Medulla oblongata (tissue), 1 donor: ENCODE data around the gene C9orf50.
"Not testable (repeated sequence)": the region's sequence is repeated elsewhere in the genome, so short reads cannot be mapped to it uniquely, and the experiment has no call there.

Experiments
- DNase-seq: peaks from one replicate; pipeline ENCODE4 v3.0.0-alpha.2; 2015; ENCODE audit errors: extremely low spot score

C9orf50 gene, protein sequence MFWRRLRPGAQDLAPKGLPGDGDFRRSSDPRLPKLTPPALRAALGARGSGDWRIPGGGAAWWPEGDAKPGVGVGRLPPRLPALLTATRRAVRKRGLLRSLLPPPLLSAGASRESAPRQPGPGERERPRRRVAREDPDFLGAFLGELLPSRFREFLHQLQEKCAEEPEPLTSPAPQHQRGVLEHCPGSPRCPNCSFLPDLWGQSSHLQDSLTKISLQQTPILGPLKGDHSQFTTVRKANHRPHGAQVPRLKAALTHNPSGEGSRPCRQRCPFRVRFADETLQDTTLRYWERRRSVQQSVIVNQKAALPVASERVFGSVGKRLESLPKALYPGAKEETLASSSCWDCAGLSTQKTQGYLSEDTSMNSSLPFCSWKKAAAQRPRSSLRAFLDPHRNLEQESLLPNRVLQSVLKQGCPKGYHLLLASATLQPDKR

DNA sequence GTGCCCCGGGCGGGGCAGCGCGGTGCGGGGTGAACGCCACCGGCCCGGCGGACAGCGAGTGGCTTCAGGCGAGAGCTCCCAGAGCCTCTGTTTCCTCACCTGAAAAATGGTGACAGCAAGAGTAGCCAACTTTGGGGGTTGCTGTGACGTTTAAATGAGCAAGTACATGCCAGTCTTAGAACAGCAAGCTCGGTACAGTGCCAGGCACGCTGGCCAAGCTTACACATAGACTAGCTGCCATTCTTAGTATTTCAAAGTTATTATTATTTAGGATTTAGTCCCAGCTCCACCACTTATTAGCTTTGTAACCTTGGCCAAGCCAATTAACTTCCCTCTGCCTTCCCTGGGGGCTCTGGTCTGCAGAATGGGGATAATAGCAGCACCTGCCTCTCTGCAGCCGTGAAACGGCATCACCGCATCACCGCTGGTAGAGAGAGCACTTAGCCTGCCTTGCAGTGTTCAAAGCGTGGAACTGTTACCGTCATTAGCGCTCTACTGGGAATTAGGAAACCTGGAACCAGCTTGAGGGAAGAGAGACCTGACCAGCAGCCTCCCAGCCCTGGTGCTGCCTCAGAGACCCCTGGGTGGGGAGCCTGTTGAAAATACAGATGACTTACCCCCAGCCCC is at the start of gene C9orf50:
Gene C9orf50 (minus strand): TSS at position 433 of the 627 bp plus-strand sequence. CDS start 527 bp downstream, outside the sequence.
- DNase-seq = no peak

DNA sequence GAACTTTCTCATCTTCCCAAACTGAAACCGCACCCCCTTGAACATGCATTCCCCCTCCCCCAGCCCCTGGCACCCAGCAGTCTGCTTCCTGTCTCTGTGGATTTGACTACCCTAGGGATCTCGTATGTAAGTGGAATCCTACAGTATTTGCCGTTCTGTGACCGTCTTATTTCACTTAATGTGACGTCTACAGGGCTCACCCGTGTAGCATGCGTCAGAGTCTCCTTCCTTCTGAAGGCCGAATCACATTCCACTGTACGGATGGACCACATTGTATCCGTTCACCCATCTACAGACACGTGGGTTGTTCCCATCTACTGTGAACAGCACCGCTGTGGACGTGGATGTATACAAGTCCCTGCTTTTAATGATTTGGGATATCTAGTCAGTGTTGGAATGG is 49.0 kb upstream of the C9orf50 start:
- DNase-seq = no peak

DNA sequence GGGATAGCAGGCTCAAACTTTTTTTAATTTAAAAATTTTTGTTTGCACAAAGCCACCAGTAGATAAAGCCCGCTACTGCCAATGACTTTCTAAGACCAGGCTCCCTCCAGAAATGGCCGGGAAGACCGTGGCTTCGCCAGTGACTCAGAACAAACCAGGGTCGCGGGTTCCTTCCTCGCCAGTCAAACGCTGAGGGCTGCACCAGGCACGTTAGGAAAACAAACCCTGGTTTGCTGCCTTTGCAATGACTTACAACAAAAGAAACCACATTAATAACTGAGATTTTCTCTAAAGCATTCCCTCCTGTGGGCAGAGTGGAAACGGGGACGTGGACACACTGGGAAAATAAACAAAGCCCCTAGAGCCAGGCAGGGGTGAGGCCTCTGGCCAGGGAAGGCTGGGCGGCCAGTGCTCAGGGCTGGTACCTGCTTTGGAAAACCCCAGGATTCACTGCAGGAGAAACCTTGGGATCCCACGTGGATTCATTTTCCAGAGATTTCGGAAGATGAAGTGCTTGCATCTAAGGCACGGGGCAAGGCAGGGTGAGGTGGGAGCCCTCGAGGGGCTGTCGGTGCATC is 48.3 kb upstream of the C9orf50 start:
- DNase-seq = no peak

DNA sequence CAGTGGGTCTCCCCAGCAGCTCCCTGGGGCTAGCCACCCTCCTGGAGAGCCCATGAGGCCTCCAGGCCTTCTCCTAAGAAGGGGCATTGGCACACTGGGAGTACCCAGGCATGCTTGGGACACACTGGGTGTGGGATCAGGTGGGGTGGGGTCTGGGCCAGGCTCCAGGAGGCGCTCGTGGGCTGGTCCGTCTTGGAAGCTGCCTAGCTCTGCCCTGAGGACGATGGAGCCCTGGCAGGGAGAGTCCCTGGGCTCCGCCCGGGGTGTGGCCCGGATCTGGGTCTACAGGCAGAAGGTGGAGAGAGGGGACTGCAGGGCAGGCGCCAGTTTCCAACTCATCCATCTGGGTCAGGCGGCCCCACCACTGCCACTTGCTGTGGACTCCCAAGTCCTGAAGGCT is 46.9 kb upstream of the C9orf50 start:
- DNase-seq = no peak

DNA sequence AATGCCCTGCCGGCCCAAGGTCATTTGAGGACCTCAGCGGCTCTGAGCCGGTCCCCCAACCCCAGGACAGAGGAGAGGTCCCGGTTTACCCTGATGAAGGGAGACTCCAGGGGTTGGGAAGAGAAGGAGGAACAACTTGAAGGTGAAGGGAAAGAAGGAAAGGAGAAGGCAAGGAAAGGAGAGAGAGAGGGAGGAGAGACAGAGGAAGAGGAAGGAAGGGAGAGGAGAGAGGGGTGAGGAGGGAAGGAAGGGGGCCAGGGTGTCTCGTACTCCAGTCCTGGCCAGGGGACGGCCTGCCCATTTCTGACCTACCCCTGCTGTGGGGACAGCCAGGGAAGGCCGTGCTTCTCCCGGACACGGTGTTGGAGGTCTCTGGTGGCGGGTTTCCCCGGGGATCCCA is 46.5 kb upstream of the C9orf50 start:
- DNase-seq = no peak

DNA sequence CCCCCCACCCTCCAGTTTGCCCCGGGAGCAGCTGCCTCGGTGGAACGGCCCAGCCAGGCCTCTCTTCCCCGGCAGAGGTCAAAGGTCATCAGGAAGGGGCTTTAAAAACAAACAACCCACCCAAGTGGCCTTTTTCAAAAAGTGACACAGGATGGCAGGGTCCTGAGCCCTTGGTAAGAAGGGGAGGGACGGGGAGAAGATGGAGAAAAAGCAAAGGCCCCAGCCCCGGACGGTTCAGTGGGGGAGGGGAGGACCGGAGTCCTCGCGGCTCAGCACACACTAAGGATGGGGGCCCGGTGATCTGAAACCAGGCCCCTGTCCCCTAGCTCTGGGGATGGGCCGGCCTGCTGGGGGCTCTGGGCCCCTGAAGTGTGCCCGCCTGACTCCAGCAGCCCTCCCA is 45.7 kb upstream of the C9orf50 start:
- no peak for DNase-seq

DNA sequence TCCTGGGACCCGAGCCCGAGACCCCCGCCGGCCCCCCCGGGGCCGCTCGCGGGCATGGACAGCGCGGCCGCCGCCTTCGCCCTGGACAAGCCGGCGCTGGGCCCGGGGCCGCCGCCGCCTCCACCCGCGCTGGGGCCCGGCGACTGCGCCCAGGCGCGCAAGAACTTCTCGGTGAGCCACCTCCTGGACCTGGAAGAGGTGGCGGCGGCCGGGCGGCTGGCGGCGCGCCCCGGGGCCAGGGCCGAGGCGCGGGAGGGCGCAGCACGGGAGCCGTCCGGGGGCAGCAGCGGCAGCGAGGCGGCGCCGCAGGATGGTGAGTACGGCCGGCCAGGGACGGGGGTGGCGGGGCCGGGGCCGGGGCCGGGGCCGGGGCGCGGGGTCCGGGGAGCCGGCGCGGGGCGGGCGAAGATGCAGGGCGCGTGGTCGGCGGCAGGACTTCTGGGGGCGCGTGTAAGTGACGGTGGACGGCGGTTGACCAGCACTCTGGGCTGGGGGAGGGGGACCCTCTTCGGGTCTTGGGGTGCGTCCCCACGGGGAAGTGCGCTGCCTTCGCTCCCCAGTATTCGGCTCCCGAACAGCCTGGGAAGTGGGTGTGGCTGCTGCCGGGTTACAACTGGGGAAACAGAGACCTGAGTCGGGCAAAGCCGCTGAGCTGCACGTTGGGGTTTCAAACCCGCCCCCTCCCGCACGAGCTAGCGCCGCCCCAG is 45.1 kb upstream of the C9orf50 start:
- DNase-seq = no peak

DNA sequence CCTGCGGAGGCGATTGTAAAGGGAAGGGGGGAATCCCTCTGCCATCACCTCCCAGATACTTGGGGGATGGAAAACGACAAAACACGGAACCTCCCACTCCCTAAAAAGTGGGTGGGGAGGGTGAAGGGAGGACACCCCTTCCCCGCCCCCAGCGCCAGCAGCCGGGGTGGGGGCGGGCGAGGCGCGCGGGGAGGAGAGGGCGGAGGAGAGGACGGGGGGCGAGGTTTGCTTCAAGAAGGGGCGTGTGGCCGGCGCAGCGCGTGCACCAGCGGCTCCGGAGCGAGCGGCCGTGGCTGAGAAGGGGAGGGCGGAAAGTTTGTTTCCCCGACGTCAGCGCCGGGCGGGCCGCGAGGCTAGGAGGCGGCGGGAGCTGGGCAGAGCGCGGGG is 44.5 kb upstream of the C9orf50 start, which contains the start of gene PRRX2:
Gene PRRX2 (plus strand): TSS at position 259 of the 387 bp plus-strand sequence. CDS start 221 bp downstream, outside the sequence.
- no peak for DNase-seq

DNA sequence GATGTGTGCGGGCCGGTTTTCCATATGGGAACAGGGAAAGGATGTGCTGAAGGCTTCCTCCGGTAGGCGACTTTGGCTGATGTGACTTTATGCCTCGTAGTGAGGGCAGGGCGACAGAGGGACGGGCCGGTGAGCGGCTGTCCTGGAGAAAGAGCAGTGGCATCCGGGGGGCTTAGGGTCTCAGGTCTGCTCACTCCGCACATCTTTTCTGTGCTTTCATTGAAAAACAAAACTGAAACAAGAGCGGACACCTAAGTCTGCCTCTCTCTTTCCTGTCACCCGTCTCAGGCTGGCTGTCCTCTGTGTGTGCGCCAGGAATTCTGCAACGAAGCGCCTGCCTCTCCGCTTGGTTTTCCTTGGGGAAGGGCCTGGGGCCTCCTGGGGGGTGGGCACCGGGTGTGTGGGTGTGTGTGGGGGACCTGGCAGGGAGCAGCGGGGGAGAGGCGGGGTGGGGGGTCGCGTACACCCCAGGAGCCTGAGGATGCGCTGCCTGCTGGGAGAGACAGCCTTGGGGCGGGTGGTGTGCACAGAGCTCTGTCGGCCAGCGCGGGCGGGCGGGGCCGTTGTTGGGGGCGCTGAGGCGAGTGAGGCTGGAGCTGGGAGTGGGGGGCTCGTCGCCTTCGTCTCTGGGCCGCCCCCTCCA is 44.0 kb upstream of the C9orf50 start:
- DNase-seq = no peak

DNA sequence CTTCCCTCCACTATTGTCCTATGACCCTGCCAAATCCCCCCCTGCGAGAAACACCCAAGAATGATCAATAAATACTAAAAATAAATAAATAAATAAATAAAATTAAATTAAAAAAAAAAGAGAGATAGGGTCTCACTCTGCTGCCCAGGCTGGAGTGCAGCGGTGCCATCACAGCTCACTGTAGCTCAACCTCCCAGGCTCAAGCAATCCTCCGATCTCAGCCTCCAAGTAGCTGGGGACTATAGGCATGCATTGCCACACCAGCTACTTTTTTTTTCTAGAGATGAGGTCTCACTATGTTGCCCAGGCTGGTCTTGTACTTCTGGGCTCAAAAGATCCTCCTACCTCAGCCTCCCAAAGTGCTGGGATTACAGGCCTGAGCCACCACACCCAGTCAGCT is 41.3 kb upstream of the C9orf50 start:
- DNase-seq = not testable (repeated sequence)

DNA sequence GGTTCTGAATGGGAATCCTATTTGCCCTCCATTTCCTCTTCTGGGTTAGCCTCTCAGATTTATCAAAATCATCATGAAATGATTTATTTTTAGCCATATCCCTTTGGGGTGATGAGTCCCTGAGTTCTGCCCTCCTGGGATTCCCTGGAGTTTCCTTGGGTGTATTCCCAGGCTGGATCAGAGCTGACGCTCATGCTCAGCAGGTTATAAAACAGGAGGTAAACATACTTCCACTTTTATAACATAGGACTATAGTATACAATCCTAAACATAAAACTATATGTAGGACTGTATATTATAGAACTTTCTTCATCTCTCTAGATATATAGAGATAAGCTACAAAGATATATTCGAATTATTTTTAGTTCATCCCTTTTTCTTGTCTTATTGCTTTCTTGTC is 40.1 kb upstream of the C9orf50 start:
- no peak for DNase-seq

DNA sequence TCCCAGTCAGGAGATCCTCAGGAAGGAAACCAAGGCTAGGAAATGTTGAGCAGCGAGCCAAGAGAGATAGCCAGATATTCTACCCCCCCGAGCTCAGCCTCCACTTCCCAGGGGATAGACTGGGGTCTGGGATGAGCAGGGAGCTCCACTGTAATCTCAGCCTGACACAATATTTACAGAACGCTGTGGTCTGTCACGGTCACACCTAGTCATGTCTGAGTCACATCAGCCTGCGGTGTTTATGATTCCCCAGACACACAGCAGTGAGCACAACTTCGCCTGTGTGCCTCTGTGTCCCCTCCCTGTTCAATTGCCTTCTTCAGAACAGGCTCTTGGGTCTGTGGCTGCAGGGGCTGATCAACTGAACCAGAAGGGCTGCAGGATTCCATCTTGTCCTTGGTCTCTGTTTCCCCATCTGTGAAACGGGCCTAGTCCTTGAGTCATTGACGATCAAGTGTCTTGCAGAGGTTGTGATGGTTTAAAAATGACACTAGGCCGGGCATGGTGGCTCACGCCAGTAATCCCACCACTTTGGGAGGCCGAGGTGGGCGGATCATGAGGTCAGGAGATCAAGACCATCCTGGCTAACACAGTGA is 36.0 kb upstream of the C9orf50 start:
- DNase-seq = no peak

DNA sequence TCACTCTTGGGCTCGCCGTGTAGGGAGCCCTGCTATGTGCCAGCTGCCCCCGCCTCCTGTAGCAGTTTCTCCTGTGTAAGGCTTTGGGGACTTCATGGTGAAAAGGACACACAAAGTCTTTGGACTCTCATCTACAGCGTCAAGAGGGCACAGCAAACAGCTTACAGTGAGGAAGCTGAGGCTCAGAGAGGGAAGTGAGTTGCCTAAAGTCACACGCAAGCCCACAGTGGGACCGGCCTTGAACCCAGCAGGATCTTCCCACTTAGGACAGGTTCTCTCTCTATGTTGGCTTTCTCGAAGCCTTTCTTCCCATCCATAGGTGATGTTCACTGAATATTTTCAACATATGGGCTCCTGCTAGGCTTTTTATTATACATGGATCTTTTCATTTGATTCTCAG is 34.8 kb upstream of the C9orf50 start:
- DNase-seq = no peak

DNA sequence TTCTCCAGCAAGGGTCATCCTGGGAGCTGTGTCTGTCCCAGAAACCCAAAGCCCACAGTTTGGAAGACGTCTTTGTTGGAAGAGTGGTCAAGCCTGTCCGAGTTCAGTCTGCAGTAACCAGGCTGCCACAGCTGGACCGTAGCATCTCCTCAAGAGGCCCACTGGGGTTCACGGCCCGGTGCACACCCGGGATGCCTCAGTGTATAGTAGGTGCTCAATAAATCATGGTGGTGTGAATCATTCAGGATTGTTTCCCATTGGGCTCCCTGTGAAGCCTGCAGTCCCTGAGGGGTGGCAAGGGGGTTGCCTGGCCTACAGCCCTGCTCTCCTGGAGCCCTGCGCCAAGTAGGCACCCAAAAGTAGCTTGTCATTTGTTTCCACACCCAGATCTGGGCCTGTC is 34.3 kb upstream of the C9orf50 start:
- DNase-seq = no peak

DNA sequence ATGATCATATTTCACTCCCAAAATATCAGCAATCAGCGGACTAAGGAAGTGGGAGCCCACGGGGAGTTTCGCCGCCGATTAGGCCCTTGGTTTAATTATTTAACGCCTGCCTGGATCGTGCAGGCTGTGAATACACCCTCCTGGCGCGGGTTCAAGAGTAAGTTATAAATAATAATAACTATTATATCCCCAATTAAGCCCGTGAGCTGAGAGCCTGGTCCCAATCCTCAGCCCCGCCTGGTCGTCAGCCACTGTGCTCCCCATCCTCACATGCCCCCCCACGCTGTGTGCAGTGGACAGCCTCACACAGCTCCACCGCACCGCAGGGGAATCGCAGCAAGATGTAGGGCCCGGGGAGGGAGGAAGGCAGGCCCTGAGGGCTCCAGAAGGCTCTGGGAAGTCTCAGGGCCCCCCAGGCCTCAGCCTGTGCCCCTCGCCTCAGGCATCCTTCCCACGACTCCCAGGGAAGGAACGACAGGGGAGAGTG is 33.7 kb upstream of the C9orf50 start:
- no peak for DNase-seq

DNA sequence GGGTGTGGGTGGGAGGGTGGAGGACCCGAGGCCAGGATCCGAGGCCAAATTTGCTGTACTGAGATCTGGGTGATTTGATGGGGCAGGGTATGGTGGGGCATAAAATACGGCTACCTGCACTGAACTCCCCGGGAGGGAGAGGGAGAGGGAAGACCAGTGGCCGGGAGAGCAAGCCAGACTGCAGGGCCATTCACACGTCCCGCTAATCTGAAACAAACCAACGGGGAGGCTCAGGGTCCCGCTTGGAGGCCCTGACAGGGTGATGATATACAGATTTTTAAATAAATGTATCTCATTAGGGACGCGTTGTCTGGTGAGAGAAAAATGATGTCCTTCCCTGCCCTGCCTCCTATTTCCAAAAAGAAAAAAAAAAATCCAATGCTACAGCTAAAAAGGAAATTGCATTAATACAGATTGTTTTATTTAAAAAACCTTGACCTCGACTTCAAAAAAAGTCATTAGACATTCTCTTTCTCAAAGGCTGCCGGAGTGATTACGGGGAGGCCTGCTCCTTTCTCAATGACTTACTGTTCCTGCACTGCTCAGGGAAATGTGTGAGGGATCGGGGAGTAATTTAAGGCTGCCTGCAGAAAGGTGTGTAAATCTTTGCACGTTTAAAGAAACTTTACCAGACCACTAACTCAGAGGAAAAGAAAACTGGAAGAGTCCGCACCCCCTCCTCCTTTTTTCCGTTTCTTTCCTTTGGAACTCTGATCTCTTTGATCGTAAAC is 33.1 kb upstream of the C9orf50 start:
- no peak for DNase-seq

DNA sequence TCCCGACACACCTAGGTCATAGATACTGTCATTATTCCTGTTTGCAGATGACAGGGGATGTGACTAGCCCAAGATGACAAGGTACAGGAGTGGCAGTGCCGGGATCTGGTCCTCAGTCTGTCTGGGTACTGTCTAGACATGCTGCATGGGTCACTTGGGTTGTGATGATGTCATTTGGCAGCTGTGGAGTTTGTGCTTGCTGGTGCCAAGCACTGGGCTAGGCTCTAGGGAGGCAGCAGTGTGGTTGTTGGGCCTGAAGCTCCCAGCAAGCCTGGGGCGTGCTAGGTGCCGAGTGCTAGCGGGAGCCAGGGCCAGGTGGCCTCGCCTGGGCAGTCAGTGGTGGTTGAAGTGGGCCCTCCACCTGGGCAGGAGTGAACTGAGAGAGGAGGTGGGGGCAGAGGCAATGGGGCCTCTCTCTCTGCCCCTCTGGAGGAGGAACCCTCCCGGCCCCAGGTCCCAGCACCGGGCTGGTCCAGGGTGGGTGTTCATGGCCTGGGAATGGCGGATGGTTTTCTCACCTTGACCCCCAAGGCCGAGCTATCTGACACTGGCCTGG is 29.9 kb upstream of the C9orf50 start:
- no peak for DNase-seq

DNA sequence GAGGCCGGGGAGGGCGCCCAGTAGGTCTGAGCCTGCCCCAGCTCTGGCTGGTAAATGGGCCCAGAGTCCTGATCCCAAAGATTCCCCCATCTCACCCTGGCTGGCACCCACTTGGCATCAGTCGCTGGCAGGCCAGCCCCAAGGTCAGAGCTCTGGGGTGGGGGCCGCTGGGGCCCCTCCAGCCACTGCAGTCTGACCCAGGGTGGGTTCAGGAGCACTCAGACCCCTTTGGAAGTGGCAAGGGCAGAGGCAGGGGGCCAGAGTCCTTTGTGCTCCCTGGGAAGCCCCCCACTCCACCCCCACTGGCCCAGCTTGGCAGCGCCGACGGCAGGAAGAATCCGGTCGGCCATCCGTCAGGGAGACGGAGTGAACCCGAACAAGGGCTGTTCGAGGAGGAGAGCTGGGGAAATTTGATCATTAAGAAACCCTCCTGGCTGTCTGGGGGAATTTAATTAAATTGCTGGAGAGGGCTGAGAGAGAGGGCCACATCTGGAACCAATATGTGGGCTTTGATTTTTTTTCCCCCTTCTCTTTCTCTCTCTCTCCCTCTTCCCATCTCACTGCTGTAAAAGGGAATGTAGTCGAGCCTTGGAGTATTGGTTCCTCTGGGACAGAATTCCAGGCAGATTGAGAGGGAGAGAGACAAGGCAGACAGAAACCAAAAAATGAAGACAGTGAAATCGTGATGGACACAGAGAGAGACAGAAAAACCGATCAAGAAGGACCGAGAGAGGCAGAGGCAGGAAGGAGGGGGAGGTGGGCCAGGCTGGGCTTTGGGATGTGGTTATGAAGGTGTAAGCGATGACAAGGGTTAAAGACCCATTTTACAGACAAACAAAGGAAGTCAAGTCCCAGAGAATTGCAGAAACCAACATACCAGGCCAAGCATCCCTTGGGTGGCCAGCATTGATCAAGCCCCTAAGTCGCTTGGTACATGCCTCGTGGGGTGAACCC is 29.1 kb upstream of the C9orf50 start:
- DNase-seq = no peak

DNA sequence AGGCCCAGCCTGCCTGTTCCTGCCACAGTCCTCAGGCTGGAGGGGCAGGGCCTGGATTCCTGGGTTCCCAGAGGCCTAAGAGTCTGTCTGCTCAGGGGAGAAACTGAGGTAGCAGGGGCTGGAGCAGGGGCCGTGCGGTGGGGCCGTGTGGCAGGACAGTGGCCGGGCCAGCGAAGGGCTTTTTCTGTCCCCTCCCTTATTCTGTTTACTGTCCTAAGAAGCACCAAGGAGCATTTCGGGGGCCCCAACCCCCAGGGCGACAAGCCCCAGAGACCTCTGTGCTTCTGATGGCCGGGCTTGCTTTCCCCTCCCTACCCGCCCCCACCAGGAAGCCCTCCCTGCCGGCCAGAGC is 27.8 kb upstream of the C9orf50 start:
- no peak for DNase-seq
